Activated CD8-positive, alpha-beta memory T cell treated with anti-CD3 and anti-CD28 coated beads, Interleukin-2, amount 50 U/mL, for 24 hours (primary cell): ENCODE measurements around the gene GAB2.
"Not testable (repeated sequence)": the region's sequence is repeated elsewhere in the genome, so short reads cannot be mapped to it uniquely, and the experiment has no call there.

ENCODE experiments used
- DNase-seq: peaks from one replicate; pipeline ENCODE4 v3.0.0-alpha.2; 2020; ENCODE audit errors: extremely low read depth

The GAB2 gene

DNA sequence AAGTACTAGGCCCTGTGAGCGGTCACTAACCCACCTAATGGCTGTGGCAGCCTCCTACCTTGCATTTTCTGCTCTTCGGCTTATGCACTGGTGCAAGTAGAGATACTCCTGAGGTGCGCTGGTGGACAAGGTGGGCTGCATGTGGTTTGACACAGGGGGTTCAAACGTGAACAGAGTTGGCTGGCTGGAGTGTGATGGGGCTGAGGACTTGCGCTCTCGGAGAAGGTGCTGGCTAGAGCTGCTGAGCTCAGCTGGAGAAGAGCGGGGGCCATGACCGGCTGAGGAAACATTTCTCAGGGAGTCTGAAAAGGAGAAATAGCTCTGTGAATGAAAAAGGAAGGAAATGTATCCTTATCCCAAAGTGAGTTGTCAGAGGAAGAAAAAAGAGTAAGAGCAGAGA lies 167.5 kb downstream of the GAB2 start:
- DNase-seq, result no peak

DNA sequence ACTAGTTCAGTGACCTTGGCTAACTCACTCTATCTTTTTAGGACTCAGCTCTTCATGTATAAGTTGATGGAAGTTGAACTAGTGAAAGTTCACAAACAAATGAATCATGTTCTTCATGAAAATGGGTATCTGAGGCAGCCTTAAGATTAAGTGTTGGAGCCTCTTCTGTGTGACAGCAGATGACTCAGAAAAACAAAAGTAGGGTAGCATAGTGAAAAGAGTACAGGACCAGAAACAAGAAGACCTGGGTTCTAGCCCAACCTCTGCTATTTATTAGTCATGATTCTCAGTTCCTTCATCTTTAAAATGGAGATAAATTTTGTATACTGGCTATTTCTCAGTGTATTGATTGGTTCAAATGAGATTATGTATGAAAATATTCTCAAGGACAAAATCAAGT lies 168.7 kb downstream of the GAB2 start:
- no peak for DNase-seq

DNA sequence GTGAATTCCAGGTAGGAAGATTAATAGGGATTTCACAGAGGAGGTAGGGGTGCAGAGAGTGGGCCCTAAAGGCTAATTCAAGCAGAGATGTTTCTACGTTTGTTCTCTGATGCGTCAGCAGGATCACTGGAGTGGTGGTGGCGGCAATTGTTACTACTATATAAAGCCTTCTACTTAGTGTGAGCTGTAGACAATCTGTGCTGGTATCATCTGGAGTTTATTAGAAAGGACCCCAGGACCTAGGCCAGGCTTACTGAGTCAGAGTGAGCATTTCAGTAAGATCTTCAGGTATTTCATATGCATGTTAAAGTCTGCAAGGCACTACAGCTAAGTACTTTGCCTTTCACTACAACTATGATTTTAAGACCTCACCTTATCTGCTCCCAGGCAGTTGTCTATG lies 169.4 kb downstream of the GAB2 start:
- DNase-seq, result no peak

DNA sequence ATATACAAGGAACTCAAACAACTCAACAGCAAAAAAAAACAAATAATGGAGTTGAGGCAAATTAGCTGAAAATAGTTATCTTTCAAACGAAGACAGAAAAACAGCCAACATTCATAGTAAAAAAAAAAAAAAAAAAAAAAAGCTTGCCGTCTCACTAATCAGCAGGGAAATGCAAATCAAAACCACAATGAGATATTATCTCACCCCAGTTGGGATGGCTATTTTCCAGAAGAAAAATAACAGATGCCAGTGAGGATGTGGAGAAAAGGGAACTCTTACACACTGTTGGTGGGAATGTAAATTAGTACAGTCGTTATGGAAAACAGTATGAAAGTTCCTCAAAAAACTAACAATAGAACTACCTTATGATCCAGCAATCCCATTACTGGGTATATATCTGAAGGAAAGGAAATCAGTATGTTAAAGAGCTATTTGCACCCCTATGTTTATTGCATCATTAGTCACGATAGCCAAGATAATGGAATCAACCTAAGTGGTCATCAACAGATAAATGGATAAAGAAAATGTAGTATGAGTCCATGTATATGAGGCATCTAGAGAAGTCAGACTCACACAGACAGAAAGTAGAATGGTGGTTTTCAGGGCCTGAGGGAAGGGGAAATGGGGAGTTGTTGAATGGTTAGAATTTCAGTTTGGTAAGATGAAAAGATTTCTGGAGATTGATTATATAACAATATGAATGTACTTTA lies 172.9 kb downstream of the GAB2 start:
- no peak for DNase-seq

DNA sequence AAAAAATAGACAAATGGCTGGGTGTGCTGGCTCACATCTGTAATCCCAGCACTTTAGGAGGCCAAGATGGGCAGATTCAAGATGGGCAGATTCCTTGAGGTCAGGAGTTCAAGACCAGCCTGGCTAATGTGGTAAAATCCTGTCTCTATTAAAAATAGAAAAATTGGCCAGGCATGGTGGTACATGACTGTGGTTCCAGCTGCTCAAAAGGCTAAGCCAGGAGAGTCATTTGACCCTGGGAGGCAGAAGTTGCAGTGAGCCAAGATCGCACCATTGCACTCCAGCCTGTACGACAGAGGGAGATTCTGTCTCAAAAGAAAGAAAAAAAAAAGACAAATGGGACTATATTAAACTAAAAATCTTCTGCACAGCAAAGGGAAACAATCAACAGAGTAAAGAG lies 173.5 kb downstream of the GAB2 start:
- no peak for DNase-seq

DNA sequence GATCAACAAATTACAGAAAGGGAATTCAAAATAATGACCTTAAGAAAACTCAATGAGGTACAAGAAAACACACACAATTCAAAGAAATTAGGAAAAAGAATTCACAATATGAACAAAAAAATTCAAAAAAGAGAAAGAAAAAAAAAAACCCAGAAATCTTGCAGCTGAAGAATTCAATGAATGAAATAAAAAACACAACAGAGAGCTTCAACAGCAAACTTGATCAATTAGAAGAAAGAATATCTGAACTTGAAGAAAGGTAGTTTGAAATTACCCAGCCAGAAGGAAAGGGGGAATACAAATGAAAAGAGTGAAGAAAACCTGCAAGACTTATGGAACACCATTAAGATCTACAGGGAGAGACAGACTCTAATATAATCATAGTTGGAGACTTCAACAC lies 176.1 kb downstream of the GAB2 start:
- DNase-seq, result no peak

DNA sequence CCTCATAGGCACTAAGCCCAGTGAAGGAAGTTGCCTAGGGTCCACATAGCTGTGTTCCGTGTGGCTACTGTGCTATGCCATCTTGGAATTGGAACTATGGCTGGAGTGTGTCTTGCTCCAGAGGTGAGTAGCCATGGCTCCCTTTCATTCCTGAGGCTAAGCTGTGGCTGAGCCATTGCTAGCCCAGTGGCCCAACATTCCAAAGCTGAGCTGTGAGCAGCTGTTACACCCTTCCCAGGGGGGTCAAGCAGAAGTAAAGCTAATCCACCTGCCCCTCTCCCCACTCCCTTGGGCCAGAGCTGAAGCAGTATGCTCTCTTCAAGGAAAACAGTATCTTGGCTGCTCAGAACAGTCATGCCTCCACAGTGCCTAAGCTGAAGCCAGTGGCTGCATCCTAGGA lies 177.8 kb downstream of the GAB2 start:
- DNase-seq, result no peak

DNA sequence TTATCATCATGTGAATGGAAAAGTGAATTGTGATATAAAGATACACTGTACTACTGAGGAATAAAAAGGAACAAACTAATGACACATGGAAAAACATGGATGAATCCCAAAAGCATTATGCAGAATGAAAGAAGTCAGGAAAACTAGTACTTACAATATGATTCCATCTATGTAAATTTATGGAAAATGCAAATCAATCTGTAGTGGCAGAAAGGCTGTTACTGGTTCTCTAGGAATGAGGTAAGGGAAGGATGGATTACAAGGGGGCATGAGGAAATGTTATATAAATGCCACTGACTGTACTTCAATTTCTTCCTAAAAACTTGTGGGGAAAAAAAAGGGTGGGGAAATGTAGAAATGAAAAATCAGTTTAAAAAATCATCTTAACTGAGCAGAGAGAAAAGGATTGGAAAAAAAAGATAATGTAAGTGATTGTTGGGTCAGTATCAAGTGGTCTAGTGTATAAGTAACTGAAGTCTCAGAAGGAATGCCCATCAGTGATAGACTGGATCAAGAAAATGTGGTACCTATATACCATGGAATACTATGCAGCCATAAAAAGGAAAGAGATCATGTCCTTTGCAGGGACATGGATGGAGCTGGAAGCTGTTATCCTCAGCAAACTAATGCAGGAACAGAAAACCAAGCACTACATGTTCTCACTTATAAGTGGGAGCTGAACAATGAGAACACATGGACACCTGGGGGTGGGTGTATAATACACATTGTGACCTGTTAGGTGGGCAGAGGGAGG lies 180.2 kb downstream of the GAB2 start:
- DNase-seq, result no peak

DNA sequence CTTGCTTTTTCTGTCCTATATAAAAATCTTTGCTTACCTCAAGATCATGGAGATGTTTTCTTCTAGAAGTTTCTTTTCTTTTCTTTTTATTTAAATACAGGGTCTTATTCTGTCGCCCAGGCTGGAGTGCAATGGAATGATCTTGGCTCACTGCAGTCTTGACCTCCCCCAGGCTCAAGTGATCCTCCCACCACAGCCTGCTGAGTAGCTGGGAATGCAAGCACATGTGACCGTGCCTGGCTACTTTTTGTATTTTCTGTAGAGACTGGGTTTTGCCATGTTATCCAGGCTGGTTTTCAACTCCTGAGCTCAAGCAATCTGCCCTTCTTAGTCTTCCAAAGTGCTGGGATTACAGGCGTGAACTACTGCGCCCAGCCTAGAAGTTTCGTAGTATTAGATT lies 183.6 kb downstream of the GAB2 start:
- DNase-seq, result no peak

DNA sequence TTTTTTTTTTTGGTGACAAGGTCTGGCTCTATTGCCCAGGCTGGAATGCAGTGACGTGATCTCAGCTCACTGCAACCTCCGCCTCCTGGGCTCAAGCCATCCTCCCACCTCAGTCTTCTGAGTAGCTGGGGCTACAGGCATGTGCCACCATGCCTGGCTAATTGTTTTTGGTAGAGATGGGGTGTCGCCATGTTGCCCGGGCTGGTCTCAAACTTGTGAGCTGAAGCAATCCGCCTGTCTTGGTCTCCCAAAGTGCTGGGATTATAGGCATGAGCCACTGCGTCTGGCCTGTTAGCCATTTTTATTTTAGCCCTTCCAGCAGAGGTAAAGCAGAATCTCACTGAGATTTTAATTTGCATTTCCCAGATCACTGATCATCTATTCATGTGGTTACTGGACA lies 184.6 kb downstream of the GAB2 start:
- DNase-seq, result not testable (repeated sequence)

DNA sequence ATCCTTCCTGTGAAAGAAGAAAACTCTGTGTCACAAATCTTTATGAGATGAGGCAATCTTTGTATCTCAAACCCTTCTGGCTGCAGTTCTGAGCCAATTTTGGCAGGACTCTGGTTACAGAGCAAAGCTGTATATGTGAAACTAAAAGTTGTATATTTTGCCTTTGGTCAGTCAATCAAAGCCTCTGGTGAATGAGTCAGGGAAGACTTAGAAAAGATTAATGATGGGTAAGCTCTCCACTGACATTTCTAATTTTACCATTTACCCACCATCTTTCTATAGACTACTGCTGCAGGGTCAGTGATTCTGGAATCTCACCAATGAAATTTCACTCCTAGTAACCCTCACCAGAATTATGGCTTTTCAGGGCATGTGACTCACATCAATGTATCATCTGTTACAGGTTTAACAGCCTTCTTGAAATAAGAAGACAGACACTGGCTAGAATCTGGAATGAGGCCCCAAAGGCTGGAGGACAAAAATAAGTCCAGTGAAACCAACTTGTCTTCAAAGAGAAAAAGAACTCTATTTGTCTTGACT lies 185.6 kb downstream of the GAB2 start:
- DNase-seq, result no peak

DNA sequence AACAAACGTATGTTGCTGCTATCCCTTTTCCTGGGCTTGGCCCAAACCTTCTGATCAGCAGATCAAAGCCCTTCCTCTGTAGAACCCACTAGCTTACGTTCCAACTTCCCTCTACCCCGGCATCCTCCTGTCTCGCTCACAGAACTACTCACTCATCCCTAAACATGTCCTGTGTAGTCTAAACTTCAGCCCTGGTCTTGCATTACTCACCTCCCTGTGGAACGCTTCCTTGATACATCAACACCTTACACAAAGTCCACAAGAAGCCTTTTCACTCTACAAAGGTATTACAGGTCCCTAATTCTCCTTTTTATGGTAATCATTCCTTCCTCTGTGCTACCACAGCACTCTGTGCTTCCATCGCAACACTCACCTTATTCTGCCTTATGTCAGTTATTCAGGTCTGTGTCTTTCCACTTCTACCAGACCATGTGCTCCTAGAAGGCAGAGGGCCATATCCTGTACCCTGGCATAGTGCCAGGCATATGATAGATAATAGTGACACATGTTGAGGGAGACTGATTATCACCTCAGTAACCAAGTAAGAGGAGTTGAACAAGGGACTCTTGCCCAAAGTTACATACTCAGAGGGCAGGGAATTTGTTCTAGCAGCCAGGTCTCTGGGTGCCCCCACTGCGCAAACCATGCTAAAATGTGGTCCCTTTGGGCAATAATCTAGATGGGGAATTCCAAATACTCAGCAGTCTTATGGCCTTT lies 187.3 kb downstream of the GAB2 start:
- DNase-seq, result no peak

DNA sequence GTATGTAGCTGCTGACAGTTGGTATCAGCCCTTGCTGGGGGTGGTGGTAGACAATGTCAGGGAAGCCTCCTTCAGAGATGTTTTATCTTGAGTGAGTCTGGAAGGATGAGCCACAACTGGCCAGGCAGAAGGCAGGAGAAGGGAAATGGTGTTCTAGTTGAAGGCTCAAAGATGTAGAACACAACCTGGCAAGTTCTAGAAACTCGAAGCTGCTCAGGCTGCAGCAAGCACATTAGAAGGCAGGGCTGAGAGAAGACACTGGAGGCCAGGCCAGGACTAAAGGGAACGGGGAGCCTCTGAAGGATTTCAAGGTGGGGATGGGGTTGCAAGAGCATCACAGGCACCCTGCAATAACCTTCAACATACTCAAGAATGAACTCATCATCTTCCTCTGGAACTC lies 188.5 kb downstream of the GAB2 start:
- no peak for DNase-seq

DNA sequence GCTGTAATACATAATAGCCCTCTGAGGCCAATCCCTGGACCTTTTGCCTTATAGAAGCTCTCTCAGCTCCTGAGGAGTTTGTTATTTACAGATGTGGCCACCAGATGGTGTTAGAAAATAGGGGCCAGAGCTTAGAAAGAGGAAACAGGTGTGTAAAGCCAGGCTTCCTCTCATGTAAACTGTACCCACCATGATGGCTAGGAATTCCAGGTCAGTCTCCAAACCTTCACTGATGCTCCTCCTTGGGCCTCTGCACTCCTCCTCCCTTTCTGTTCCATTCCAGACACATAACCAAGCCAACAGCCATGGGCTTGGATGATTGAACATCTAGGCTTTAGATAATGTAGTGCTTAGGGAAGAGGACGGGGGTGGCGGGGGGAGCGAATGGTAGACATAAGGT lies 189.2 kb downstream of the GAB2 start:
- DNase-seq, result no peak

DNA sequence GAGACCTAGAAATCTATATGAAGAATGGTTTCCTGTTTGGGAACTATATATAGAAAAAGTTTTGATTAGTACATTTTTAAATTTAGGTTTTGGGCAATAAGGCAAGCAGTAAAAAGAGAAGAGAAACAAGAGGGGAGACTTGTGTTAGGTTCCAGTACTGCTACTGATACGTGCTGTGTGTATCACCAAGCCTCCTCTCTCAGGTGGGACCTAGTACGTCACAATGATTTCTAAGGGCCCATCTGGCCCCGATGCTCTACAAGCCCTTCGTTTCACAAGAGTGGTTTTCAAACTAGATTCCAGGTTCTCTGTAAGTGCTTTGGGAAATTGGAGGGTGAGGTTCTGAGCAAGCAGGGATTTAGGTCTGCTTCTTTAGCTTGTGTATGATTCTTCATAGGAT lies 189.7 kb downstream of the GAB2 start:
- DNase-seq, result no peak

DNA sequence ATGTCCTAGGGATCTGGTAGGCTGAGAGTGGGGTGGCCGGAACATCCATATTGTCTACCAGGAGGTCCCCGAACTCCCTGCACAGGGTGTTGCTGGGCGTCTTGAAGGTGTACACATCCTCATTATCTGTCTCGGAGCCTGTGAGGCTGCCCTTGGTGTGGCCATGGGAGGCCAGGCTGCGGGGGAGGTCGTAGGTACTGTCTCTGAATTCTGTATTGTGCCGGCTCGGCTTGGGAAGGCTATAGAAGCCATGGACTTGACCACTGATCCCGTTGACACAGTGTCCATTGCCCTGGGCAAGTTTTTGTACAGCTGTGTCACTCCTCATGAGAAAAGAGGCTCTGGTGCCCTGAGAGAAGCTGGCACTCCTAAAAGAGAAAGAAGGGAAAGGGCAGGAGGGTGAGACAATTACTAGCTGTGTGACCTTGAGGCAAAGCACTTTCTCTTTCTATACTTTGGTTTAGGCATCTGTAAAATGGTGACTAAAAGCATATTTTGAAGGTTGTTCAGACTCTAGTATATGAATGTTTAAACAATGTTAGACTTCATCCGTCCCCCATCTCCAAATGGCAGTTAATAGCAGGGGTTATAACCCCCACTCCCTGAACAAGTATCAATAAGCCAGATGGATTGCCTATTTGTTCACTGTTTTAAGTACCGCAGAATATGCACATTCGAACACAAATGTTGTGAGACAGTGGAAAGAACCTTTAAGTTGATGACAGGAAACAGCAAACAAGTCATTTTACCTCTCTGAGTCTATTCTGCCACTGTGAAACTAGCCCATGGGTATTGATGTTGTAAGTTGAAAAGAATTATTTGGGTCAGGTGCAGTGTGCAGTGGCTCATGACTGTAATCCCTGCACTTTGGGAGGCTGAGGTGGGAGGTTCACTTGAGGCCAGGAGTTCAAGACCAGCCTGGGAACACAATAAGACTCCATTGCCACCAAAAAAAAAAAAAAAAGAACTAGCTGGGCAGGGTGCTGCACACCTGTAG lies 190.6 kb downstream of the GAB2 start:
- no peak for DNase-seq

DNA sequence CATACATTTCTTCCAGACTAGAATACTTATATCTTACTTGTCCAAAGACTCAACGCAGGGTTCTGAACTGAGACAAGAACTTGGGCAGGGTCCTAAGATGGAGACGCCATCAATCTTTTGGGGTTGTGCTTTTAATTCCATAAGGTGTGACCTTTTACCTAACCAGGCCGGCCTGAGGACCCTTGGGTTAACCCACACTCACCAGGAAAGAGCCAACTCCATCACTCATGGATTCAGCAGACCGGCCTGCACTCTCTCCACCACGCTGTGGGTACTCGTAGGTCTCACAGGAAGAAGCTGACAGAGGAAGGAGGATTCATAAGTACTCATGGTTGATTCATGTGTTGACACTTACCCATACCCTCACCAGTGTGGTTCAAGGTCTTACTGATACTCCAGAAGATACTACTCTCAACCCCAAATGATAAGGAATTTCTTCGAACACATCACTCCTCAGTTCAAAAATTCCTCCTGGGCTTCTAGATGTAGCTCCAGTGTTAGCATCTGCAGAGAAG lies 192.7 kb downstream of the GAB2 start:
- no peak for DNase-seq

DNA sequence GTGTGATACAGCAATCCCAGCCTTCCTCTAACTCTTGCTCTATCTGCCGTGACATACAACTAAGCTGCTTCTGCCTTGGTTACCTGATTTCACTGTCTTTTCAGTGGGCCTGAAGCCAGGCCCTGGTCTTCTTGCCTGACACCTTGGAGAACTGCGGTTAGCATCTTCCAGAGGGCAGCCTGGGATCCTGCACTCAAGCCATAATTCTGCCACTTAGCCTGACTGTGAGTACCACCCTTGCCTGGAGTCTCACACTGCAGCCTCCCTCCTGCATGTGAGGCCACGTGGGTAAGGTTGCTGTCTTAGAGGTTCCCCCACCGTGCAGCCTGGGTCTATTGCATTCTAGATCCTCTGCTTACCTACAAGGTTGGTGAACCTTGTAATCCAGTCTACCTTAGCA lies 193.1 kb downstream of the GAB2 start:
- no peak for DNase-seq

DNA sequence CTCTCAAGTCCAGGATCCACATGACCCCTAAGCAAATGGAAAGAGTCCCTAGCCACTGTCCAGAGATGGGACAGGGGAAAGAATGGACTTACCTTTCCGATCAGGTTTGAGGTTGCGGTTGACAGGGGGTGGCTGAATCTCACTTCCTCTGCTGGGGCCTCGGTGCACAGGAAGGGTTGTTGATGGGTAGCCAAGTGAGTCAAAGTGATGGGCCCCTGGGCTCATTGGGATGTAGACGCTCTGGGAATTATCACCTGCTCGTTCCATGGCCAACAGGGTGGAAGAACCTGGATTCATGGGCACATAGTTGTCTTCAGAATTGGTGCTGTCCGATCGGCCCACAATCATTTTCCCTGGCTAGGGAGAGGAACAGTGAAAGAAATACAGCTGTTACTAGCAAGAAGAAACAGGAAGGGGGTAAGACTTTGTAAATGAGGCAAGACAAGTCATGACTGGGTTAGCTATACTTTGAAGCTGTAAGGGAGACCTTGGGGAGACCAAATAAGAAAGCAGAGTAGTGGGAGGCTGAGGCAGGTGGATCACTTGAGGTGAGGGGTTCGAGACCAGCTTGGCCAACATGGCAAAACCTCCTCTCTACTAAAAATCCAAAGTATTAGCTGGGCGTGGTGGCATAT lies 194.2 kb downstream of the GAB2 start:
- DNase-seq, result no peak

DNA sequence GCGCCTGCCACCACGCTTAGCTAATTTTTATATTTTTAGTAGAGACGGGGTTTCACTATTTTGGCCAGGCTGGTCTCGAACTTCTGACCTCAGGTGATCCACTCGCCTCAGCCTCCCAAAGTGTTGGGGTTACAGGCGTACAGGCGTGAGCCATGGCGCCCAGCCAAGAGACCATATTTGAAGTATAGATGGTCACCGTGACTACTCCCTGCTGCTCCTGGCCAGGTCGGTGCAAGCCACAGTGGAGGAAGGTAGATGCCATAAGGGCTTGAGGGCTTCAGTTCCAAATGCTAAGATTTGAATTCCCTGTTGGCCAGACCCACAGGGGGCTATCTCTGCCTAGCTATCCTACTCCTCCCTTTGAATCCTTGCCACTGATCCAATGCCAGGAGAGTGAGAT lies 194.9 kb downstream of the GAB2 start:
- not testable (repeated sequence) for DNase-seq
